ENCODE results near the gene KRTAP1-3. TPM values are rescaled to one million over a fixed set of nuclear protein-coding genes. Genes with fewer than 3 reads are reported as not detected.

Gene KRTAP1-3
- total RNA-seq, 2 experiments from 2014 or later = not detected

DNA sequence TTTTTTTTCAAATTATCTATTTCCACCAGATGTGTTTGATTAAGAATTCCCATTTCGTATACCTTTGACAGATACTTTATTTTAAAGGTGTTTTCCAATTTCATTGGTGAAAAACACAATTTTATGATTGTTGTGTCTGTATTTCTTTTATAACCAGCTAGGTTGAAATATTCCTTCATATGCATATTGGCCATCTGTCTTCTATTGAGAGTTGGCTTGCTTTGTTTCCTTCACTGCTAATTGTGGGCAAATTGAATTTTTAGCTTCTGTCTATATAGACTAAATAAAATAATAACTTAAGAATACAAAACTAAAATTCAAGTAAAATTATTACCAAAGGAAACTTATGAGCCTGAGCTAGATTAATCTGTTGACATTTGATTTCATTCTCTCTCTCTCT lies 39.6 kb downstream of the KRTAP1-3 start:
- H3K4me1 ChIP-seq (ENCODE audit: insufficient read depth, low read length) = no peaks in the 10 kb centered on the region
- Mint-ChIP-seq H3K4me3 (no peak overlapping the region), H3K9me3 (no peaks in the 10 kb centered on the region), H3K27ac (no peak overlapping the region), H3K36me3 (ENCODE audit: low read depth) (no peaks in the 10 kb centered on the region), H3K27me3 (peaks cover 74% of the 10 kb centered on the region), H3K4me1 (ENCODE audit: low read depth) (no peaks in the 10 kb centered on the region)
- intact Hi-C loops (cut with DNase I, micrococcal nuclease) = no loop called here
- DNase-seq = no peak
- no peak for ATAC-seq (ENCODE audit: poor library complexity)
- no peak overlapping the region for H3K4me3 ChIP-seq (ENCODE audit: low read length)
- TF ChIP-seq CTCF (IDR thresholded peaks at IDR 0.05) = no peak
- ChIA-PET POLR2A (no interaction called here), CTCF (interaction anchor here (0.6 kb wide), 1 partner anchor 23 kb away, joined by 3 read pairs; no protein-coding TSS in a partner anchor)
- no peak overlapping the region for H3K27ac ChIP-seq (ENCODE audit: low read depth in 1 of 2, low read length in 2 of 2)
- H3K36me3 ChIP-seq (ENCODE audit: insufficient read depth, low read length) = no peaks in the 10 kb centered on the region
- H3K27me3 ChIP-seq (ENCODE audit: control insufficient read depth in 1 of 2, insufficient read depth in 2 of 2, low read length in 2 of 2) = peaks cover 18 to 34% of the 10 kb centered on the region in 2 experiments
- no peaks in the 10 kb centered on the region for H3K9me3 ChIP-seq (ENCODE audit: control insufficient read depth in 1 of 2, insufficient read depth in 1 of 2, low read length in 2 of 2)

DNA sequence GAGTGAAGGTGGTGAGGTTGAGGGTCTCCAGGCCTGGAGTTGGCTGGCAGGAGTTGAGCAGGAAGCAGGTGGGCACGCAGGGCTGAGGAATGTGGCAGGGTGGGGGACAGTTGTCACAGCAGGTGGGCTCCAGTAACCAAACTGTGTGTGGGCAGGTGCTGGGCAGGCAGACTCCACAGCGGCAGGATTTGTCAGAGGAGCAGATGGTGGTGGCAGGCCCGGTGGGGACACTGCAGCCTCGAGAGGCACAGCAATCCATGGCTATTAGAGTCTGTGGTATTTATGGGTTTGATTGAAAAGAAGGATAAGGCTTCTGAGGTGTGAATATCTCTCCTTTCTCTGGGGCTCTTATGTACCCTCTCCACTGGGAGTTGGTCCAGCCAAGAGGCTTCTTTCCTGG lies 40.8 kb downstream of the KRTAP1-3 start, which contains the start of gene KRTAP3-3:
KRTAP3-3 (minus strand) TSS at position 326 of the 400 bp plus-strand sequence; CDS start at position 259, 67 bp downstream.
- no peaks in the 10 kb centered on the region for H3K4me1 Mint-ChIP-seq (ENCODE audit: low read depth)
- no peaks in the 10 kb centered on the region for H3K9me3 Mint-ChIP-seq
- intact Hi-C loops (cut with DNase I, micrococcal nuclease) = no loop called here
- H3K27ac Mint-ChIP-seq = no peak within 1 kb of the TSS
- DNase-seq = no peak
- no peak for TF ChIP-seq CTCF (IDR thresholded peaks at IDR 0.05)
- Histone ChIP-seq H3K4me3 (ENCODE audit: low read length) (no peak within 1 kb of the TSS), H3K36me3 (ENCODE audit: insufficient read depth, low read length) (no peaks in the 10 kb centered on the region), H3K27ac (ENCODE audit: low read depth in 1 of 2, low read length in 2 of 2) (no peak within 1 kb of the TSS), H3K27me3 (ENCODE audit: control insufficient read depth in 1 of 2, insufficient read depth in 2 of 2, low read length in 2 of 2) (peaks cover 12 to 34% of the 10 kb centered on the region in 2 experiments), H3K9me3 (ENCODE audit: control insufficient read depth in 1 of 2, insufficient read depth in 1 of 2, low read length in 2 of 2) (no peaks in the 10 kb centered on the region), H3K4me1 (ENCODE audit: insufficient read depth, low read length) (no peaks in the 10 kb centered on the region)
- ChIA-PET POLR2A (interaction anchor here (0.7 kb wide), 1 partner anchor 10 kb away, joined by 3 read pairs; no protein-coding TSS in a partner anchor), CTCF (interaction anchor here (0.6 kb wide), 1 partner anchor 202 kb away, joined by 3 read pairs; no protein-coding TSS in a partner anchor)
- peaks cover 64% of the 10 kb centered on the region for H3K27me3 Mint-ChIP-seq
- H3K4me3 Mint-ChIP-seq = no peak within 1 kb of the TSS
- no peaks in the 10 kb centered on the region for H3K36me3 Mint-ChIP-seq (ENCODE audit: low read depth)
- ATAC-seq (ENCODE audit: poor library complexity) = no peak

- no peak overlapping the region for H3K27ac ChIP-seq (ENCODE audit: low read depth in 1 of 2, low read length in 2 of 2)
- intact Hi-C loops (cut with DNase I, micrococcal nuclease) = no loop called here
- H3K4me1 ChIP-seq (ENCODE audit: insufficient read depth, low read length) = no peaks in the 10 kb centered on the region
- no peaks in the 10 kb centered on the region for H3K9me3 ChIP-seq (ENCODE audit: control insufficient read depth in 1 of 2, insufficient read depth in 1 of 2, low read length in 2 of 2)
- no peak overlapping the region for H3K4me3 ChIP-seq (ENCODE audit: low read length)
- ChIA-PET POLR2A (no interaction called here), CTCF (interaction anchor here (0.6 kb wide), 1 partner anchor 203 kb away, joined by 3 read pairs; no protein-coding TSS in a partner anchor)
- Mint-ChIP-seq H3K4me3 (no peak overlapping the region), H3K36me3 (ENCODE audit: low read depth) (no peaks in the 10 kb centered on the region), H3K27me3 (peaks cover 62% of the 10 kb centered on the region), H3K27ac (no peak overlapping the region), H3K9me3 (no peaks in the 10 kb centered on the region), H3K4me1 (ENCODE audit: low read depth) (no peaks in the 10 kb centered on the region)
- DNase-seq = no peak
- no peak for TF ChIP-seq CTCF (IDR thresholded peaks at IDR 0.05)
- H3K36me3 ChIP-seq (ENCODE audit: insufficient read depth, low read length) = no peaks in the 10 kb centered on the region
- ATAC-seq (ENCODE audit: poor library complexity) = no peak
- H3K27me3 ChIP-seq (ENCODE audit: control insufficient read depth in 1 of 2, insufficient read depth in 2 of 2, low read length in 2 of 2) = peaks cover 12 to 28% of the 10 kb centered on the region in 2 experiments
Measured at GRCh38 chr17:40993084-40993483, 41.6 kb downstream of the KRTAP1-3 start.
